IMR-90 (cell line): ENCODE measurements around the gene SLC4A8.

ENCODE experiments used
- BHLHE40 ChIP-seq: fragments of 150-350 bp; IDR thresholded peaks from 2 replicates; pipeline ENCODE4 v1.6.1; 2016; ENCODE audit warnings: mild to moderate bottlenecking, low read depth, low read length
- CEBPB ChIP-seq: IDR thresholded peaks from 2 replicates; pipeline ENCODE4 v1.6.1; 2012; ENCODE audit warnings: low read depth, low read length, improper control_type of control experiment
- CTCF ChIP-seq: conservative IDR thresholded peaks from 2 replicates; pipeline ENCODE4 v1.5.1; 2012; ENCODE audit warnings: mild to moderate bottlenecking, low read depth, low read length, improper control_type of control experiment
- FOS ChIP-seq: fragments of 150-350 bp; IDR thresholded peaks from 2 replicates; pipeline ENCODE4 v1.6.1; 2016; ENCODE audit warnings: low read depth, low read length
- MAZ ChIP-seq: IDR thresholded peaks from 2 replicates; pipeline ENCODE4 v1.6.1; 2012; ENCODE audit warnings: low read depth, mild to moderate bottlenecking, low read length, improper control_type of control experiment, moderate library complexity, borderline replicate concordance
- MXI1 ChIP-seq: IDR thresholded peaks from 2 replicates; pipeline ENCODE4 v1.6.1; 2012; ENCODE audit warnings: low read depth, mild to moderate bottlenecking, low read length, moderate library complexity, borderline replicate concordance
- NFE2L2 ChIP-seq: fragments of 150-350 bp; IDR thresholded peaks from 2 replicates; pipeline ENCODE4 v1.6.1; 2016; ENCODE audit warnings: low read depth, mild to moderate bottlenecking, low read length
- POLR2A ChIP-seq: IDR thresholded peaks from 2 replicates; pipeline ENCODE4 v1.6.1; 2012; ENCODE audit warnings: mild to moderate bottlenecking, low read depth, low read length
- RAD21 ChIP-seq: IDR thresholded peaks from 2 replicates; pipeline ENCODE4 v1.6.1; 2012; ENCODE audit warnings: low read length, improper control_type of control experiment
- RCOR1 ChIP-seq: IDR thresholded peaks from 2 replicates; pipeline ENCODE4 v1.6.1; 2012; ENCODE audit warnings: mild to moderate bottlenecking, low read length, improper control_type of control experiment; ENCODE audit not compliant: insufficient replicate concordance
- RFX5 ChIP-seq: IDR thresholded peaks from 2 replicates; pipeline ENCODE4 v1.8.0; 2012; ENCODE audit warnings: low read depth, mild to moderate bottlenecking, low read length, moderate library complexity
- SMC3 ChIP-seq: fragments of 150-350 bp; IDR thresholded peaks from 2 replicates; pipeline ENCODE4 v1.6.1; 2016; ENCODE audit warnings: low read depth, mild to moderate bottlenecking, antibody characterized with exemption, low read length, moderate library complexity
- TF ChIP-seq, protein P1 (sequence below): fragments of 150-350 bp; IDR thresholded peaks from 2 replicates; pipeline ENCODE4 v1.6.1; 2016; ENCODE audit warnings: low read depth, mild to moderate bottlenecking, low read length, moderate library complexity, borderline replicate concordance
- TF ChIP-seq, protein P2 (sequence below): fragments of 150-350 bp; IDR thresholded peaks from 2 replicates; pipeline ENCODE4 v1.6.1; 2017; ENCODE audit warnings: mild to moderate bottlenecking, antibody characterized with exemption, low read length, low read depth

DNA sequence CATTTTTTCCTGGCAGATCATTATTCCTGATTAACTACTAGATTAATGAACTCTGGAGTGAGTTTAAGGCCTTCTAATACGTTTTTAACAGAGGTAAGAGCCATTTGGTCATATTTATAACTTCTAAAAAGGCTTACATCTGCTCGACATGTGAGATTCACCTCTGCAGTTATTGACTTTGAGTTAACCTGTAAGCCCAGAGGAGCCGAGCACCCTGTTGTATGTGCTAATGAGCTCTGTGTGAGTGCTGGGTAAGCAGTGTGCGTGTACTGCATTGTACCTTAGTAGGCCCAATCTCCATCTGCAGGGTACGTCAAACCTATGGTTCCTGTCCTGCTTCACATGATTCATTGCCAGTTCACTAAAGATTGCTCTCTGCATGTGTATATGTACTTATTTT lies 18.9 kb downstream of the SLC4A8 start:
- TF ChIP-seq CTCF (no peak), RFX5 (no peak), POLR2A (no peak), MXI1 (no peak), MAZ (no peak), RAD21 (no peak), SMC3 (no peak), FOS (no peak), NFE2L2 (no peak), CEBPB (no peak), RCOR1 (no peak), BHLHE40 (no peak)
- TF ChIP-seq, protein P1, sequence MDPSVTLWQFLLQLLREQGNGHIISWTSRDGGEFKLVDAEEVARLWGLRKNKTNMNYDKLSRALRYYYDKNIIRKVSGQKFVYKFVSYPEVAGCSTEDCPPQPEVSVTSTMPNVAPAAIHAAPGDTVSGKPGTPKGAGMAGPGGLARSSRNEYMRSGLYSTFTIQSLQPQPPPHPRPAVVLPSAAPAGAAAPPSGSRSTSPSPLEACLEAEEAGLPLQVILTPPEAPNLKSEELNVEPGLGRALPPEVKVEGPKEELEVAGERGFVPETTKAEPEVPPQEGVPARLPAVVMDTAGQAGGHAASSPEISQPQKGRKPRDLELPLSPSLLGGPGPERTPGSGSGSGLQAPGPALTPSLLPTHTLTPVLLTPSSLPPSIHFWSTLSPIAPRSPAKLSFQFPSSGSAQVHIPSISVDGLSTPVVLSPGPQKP, result no peak
- TF ChIP-seq, protein P2, sequence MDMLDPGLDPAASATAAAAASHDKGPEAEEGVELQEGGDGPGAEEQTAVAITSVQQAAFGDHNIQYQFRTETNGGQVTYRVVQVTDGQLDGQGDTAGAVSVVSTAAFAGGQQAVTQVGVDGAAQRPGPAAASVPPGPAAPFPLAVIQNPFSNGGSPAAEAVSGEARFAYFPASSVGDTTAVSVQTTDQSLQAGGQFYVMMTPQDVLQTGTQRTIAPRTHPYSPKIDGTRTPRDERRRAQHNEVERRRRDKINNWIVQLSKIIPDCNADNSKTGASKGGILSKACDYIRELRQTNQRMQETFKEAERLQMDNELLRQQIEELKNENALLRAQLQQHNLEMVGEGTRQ, result no peak
